Stimulated activated memory B cell treated with anti-CD40 and anti-IgM and Interleukin-4, amounts not matched to agents 10 μg/mL and 1 μg/mL and 100 μg/mL, for 72 hours (primary cell): Measurements from ENCODE around the gene OPCML.

Source experiments
- ATAC-seq: fragments of 150-1000 bp; cut with Tn5 transposase; 2 replicates; pipeline ENCODE4 v1.10.0; 2021
- H3K27ac Mint-ChIP-seq: one replicate; pipeline ENCODE4 v1.8.0; 2022; ENCODE audit warnings: mild to moderate bottlenecking, mixed read lengths
- H3K27me3 Mint-ChIP-seq: one replicate; pipeline ENCODE4 v1.8.0; 2022; ENCODE audit warnings: mixed read lengths
- H3K36me3 Mint-ChIP-seq: one replicate; pipeline ENCODE4 v1.8.0; 2022; ENCODE audit warnings: mixed read lengths
- H3K4me1 Mint-ChIP-seq: one replicate; pipeline ENCODE4 v1.8.0; 2022; ENCODE audit warnings: mixed read lengths
- H3K4me3 Mint-ChIP-seq: one replicate; pipeline ENCODE4 v1.8.0; 2022; ENCODE audit warnings: mild to moderate bottlenecking, moderate library complexity, mixed read lengths
- H3K9me3 Mint-ChIP-seq: one replicate; pipeline ENCODE4 v1.8.0; 2022; ENCODE audit warnings: mixed read lengths

Gene OPCML

GRCh38 chr11:132427611-132428010 lies 1104.7 kb downstream of the OPCML start:
- Mint-ChIP-seq H3K27ac (no peak overlapping the region), H3K4me3 (no peak overlapping the region), H3K4me1 (no peaks in the 10 kb centered on the region)

GRCh38 chr11:132424433-132424832 lies 1107.9 kb downstream of the OPCML start:
- H3K4me3 Mint-ChIP-seq: no peak overlapping the region
- H3K9me3 Mint-ChIP-seq: peaks cover 6% of the 10 kb centered on the region
- H3K36me3 Mint-ChIP-seq: no peaks in the 10 kb centered on the region
- no peaks in the 10 kb centered on the region for H3K27me3 Mint-ChIP-seq
- H3K27ac Mint-ChIP-seq: no peak overlapping the region
- no peak for ATAC-seq
- no peaks in the 10 kb centered on the region for H3K4me1 Mint-ChIP-seq

More at GRCh38 chr11:132427611-132428010, 1104.7 kb downstream of the OPCML start:
- Mint-ChIP-seq H3K27me3 (no peaks in the 10 kb centered on the region), H3K36me3 (no peaks in the 10 kb centered on the region), H3K9me3 (peaks cover 3% of the 10 kb centered on the region)
- no peak for ATAC-seq

GRCh38 chr11:132423266-132423665 lies 1109.0 kb downstream of the OPCML start:
- Mint-ChIP-seq H3K27ac (no peak overlapping the region), H3K36me3 (no peaks in the 10 kb centered on the region), H3K9me3 (peaks cover 3% of the 10 kb centered on the region), H3K4me3 (no peak overlapping the region), H3K27me3 (no peaks in the 10 kb centered on the region), H3K4me1 (no peaks in the 10 kb centered on the region)
- ATAC-seq: no peak

- no peak for ATAC-seq
- Mint-ChIP-seq H3K4me3 (no peak overlapping the region), H3K9me3 (peaks cover 3% of the 10 kb centered on the region), H3K4me1 (no peaks in the 10 kb centered on the region), H3K27ac (no peak overlapping the region), H3K27me3 (no peaks in the 10 kb centered on the region), H3K36me3 (no peaks in the 10 kb centered on the region)
Observed at GRCh38 chr11:132422722-132423121, 1109.6 kb downstream of the OPCML start.

GRCh38 chr11:132421555-132421954 lies 1110.7 kb downstream of the OPCML start:
- no peak for ATAC-seq
- H3K4me3 Mint-ChIP-seq: no peak overlapping the region
- peaks cover 3% of the 10 kb centered on the region for H3K9me3 Mint-ChIP-seq
- H3K4me1 Mint-ChIP-seq: no peaks in the 10 kb centered on the region
- H3K27ac Mint-ChIP-seq: no peak overlapping the region
- no peaks in the 10 kb centered on the region for H3K27me3 Mint-ChIP-seq
- H3K36me3 Mint-ChIP-seq: no peaks in the 10 kb centered on the region

GRCh38 chr11:132414451-132414850 lies 1117.8 kb downstream of the OPCML start:
- no peak for ATAC-seq
- peaks cover 8% of the 10 kb centered on the region for H3K9me3 Mint-ChIP-seq

GRCh38 chr11:132410383-132410782 lies 1121.9 kb downstream of the OPCML start:
- H3K27ac Mint-ChIP-seq: no peak overlapping the region
- no peaks in the 10 kb centered on the region for H3K36me3 Mint-ChIP-seq
- ATAC-seq: no peak
- no peaks in the 10 kb centered on the region for H3K27me3 Mint-ChIP-seq
- no peak overlapping the region for H3K4me3 Mint-ChIP-seq
- peaks cover 12% of the 10 kb centered on the region for H3K9me3 Mint-ChIP-seq
- no peaks in the 10 kb centered on the region for H3K4me1 Mint-ChIP-seq

More at GRCh38 chr11:132414451-132414850, 1117.8 kb downstream of the OPCML start:
- Mint-ChIP-seq H3K4me1 (no peaks in the 10 kb centered on the region), H3K36me3 (no peaks in the 10 kb centered on the region), H3K4me3 (no peak overlapping the region), H3K27ac (no peak overlapping the region), H3K27me3 (no peaks in the 10 kb centered on the region)

GRCh38 chr11:132409573-132410355 lies 1122.5 kb downstream of the OPCML start:
- Mint-ChIP-seq H3K27me3 (no peaks in the 10 kb centered on the region), H3K4me3 (no peak overlapping the region), H3K36me3 (no peaks in the 10 kb centered on the region), H3K4me1 (no peaks in the 10 kb centered on the region), H3K27ac (no peak overlapping the region), H3K9me3 (peaks cover 12% of the 10 kb centered on the region)
- no peak for ATAC-seq

- Mint-ChIP-seq H3K27ac (no peak overlapping the region), H3K9me3 (peaks cover 12% of the 10 kb centered on the region), H3K4me1 (no peaks in the 10 kb centered on the region), H3K4me3 (no peak overlapping the region), H3K36me3 (no peaks in the 10 kb centered on the region), H3K27me3 (no peaks in the 10 kb centered on the region)
- no peak for ATAC-seq
Observed at GRCh38 chr11:132408877-132409276, 1123.4 kb downstream of the OPCML start.

GRCh38 chr11:132405728-132406127 lies 1126.6 kb downstream of the OPCML start:
- Mint-ChIP-seq H3K27me3 (no peaks in the 10 kb centered on the region), H3K4me3 (no peak overlapping the region), H3K36me3 (no peaks in the 10 kb centered on the region), H3K9me3 (peaks cover 5% of the 10 kb centered on the region), H3K4me1 (no peaks in the 10 kb centered on the region), H3K27ac (no peak overlapping the region)
- ATAC-seq: no peak

- H3K36me3 Mint-ChIP-seq: no peaks in the 10 kb centered on the region
- peaks cover 9% of the 10 kb centered on the region for H3K9me3 Mint-ChIP-seq
- no peak overlapping the region for H3K4me3 Mint-ChIP-seq
- H3K27me3 Mint-ChIP-seq: no peaks in the 10 kb centered on the region
- no peak overlapping the region for H3K27ac Mint-ChIP-seq
- no peak for ATAC-seq
- no peaks in the 10 kb centered on the region for H3K4me1 Mint-ChIP-seq
Observed at GRCh38 chr11:132402071-132402684, 1130.1 kb downstream of the OPCML start.

GRCh38 chr11:132396318-132396717 lies 1136.0 kb downstream of the OPCML start:
- H3K27ac Mint-ChIP-seq: no peak overlapping the region
- no peaks in the 10 kb centered on the region for H3K27me3 Mint-ChIP-seq
- peaks cover 22% of the 10 kb centered on the region for H3K9me3 Mint-ChIP-seq
- H3K36me3 Mint-ChIP-seq: no peaks in the 10 kb centered on the region
- H3K4me1 Mint-ChIP-seq: no peaks in the 10 kb centered on the region
- H3K4me3 Mint-ChIP-seq: no peak overlapping the region
- ATAC-seq: no peak

GRCh38 chr11:132395434-132395833 lies 1136.9 kb downstream of the OPCML start:
- Mint-ChIP-seq H3K27ac (no peak overlapping the region), H3K27me3 (no peaks in the 10 kb centered on the region), H3K9me3 (peaks cover 24% of the 10 kb centered on the region), H3K36me3 (no peaks in the 10 kb centered on the region), H3K4me1 (no peaks in the 10 kb centered on the region), H3K4me3 (no peak overlapping the region)
- ATAC-seq: no peak

GRCh38 chr11:132379540-132379939 lies 1152.8 kb downstream of the OPCML start:
- peaks cover 8% of the 10 kb centered on the region for H3K9me3 Mint-ChIP-seq
- no peak overlapping the region for H3K27ac Mint-ChIP-seq
- H3K27me3 Mint-ChIP-seq: no peaks in the 10 kb centered on the region
- H3K36me3 Mint-ChIP-seq: no peaks in the 10 kb centered on the region
- H3K4me3 Mint-ChIP-seq: no peak overlapping the region
- ATAC-seq: no peak
- H3K4me1 Mint-ChIP-seq: no peaks in the 10 kb centered on the region

GRCh38 chr11:132373405-132374143 lies 1158.7 kb downstream of the OPCML start:
- Mint-ChIP-seq H3K4me1 (no peaks in the 10 kb centered on the region), H3K36me3 (no peaks in the 10 kb centered on the region), H3K27me3 (no peaks in the 10 kb centered on the region), H3K27ac (no peak overlapping the region), H3K4me3 (no peak overlapping the region), H3K9me3 (no peaks in the 10 kb centered on the region)
- no peak for ATAC-seq
